ENCODE measurements around the gene SRP68.

GRCh38 chr17:76011951-76012350 lies 60.4 kb downstream of the SRP68 start:
- TF ChIP-seq, protein P1, sequence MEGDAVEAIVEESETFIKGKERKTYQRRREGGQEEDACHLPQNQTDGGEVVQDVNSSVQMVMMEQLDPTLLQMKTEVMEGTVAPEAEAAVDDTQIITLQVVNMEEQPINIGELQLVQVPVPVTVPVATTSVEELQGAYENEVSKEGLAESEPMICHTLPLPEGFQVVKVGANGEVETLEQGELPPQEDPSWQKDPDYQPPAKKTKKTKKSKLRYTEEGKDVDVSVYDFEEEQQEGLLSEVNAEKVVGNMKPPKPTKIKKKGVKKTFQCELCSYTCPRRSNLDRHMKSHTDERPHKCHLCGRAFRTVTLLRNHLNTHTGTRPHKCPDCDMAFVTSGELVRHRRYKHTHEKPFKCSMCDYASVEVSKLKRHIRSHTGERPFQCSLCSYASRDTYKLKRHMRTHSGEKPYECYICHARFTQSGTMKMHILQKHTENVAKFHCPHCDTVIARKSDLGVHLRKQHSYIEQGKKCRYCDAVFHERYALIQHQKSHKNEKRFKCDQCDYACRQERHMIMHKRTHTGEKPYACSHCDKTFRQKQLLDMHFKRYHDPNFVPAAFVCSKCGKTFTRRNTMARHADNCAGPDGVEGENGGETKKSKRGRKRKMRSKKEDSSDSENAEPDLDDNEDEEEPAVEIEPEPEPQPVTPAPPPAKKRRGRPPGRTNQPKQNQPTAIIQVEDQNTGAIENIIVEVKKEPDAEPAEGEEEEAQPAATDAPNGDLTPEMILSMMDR (IDR thresholded peaks at IDR 0.05; ENCODE audit: low read length), result no peak
- no peak for TF ChIP-seq EZH2 (IDR thresholded peaks at IDR 0.05; ENCODE audit: borderline replicate concordance, low read length)
